ENCODE data around the gene TXNDC17. TPM values are rescaled to one million over a fixed set of nuclear protein-coding genes. Genes with fewer than 3 reads are reported as not detected.

The TXNDC17 gene
- total and polyA plus RNA-seq, 2 of the 8 experiments (the other 6 are each of a cell fraction or from before 2014, with no cell fraction given): 182 to 410 TPM

- peak; percentile 98 for TF ChIP-seq MAX (IDR thresholded peaks at IDR 0.05)
- no peak for TF ChIP-seq GABPA (IDR thresholded peaks at IDR 0.05; ENCODE audit: borderline replicate concordance, insufficient read depth, low read length)
- TF ChIP-seq CHD7 (IDR thresholded peaks at IDR 0.05; ENCODE audit: insufficient replicate concordance, low read length): no peak
- TF ChIP-seq SP2 (IDR thresholded peaks at IDR 0.05; ENCODE audit: low read length): no peak
- no peak for TF ChIP-seq HDAC2 (IDR thresholded peaks at IDR 0.05; ENCODE audit: borderline replicate concordance in 1 of 2, low read depth in 2 of 2, low read length in 2 of 2)
- TF ChIP-seq EGR1 (IDR thresholded peaks at IDR 0.05; ENCODE audit: borderline replicate concordance, low read depth, low read length): no peak
- TF ChIP-seq KDM4A (IDR thresholded peaks at IDR 0.05; ENCODE audit: low read depth, low read length, severe bottlenecking): peak; percentile 28
- no peak for TF ChIP-seq SIN3A (conservative IDR thresholded peaks at IDR 0.05 in 1 of 2, IDR thresholded peaks at IDR 0.05 in 1 of 2; ENCODE audit: low read depth in 1 of 2, low read length in 2 of 2)
- TF ChIP-seq BACH1 (IDR thresholded peaks at IDR 0.05; ENCODE audit: low read length): no peak
- peak; percentile 77 for TF ChIP-seq RNF2 (IDR thresholded peaks at IDR 0.05; ENCODE audit: borderline replicate concordance, low read depth, low read length, missing control alignments, poor library complexity, severe bottlenecking)
Observed at GRCh38 chr17:6651919-6652452, 11.1 kb downstream of the TXNDC17 start (continued).
